HG03095 (cell line): ENCODE results near the gene SLC6A2.

ENCODE experiments used
- ATAC-seq: cut with Tn5 transposase; IDR thresholded peaks from one replicate; pipeline ENCODE4 v1.9.1; 2021; ENCODE audit warnings: moderate library complexity; ENCODE audit not compliant: unreplicated experiment

The SLC6A2 gene

GRCh38 chr16:55671206-55671973, 15.6 kb downstream of the SLC6A2 start:
- no peak for ATAC-seq

GRCh38 chr16:55671974-55672280, 16.1 kb downstream of the SLC6A2 start:
- ATAC-seq = no peak

GRCh38 chr16:55672471-55672870, 16.7 kb downstream of the SLC6A2 start:
- no peak for ATAC-seq

GRCh38 chr16:55678161-55678821, 22.5 kb downstream of the SLC6A2 start:
- ATAC-seq = no peak

GRCh38 chr16:55682086-55682485, 26.3 kb downstream of the SLC6A2 start:
- no peak for ATAC-seq

- ATAC-seq = no peak
These were observed 30.2 kb downstream of the SLC6A2 start for GRCh38 chr16:55685973-55686372.

- ATAC-seq = no peak
These were observed 30.9 kb downstream of the SLC6A2 start for GRCh38 chr16:55686671-55687070.

- ATAC-seq = no peak
These were observed 32.0 kb downstream of the SLC6A2 start for GRCh38 chr16:55687802-55688201.

GRCh38 chr16:55690841-55691240, 35.1 kb downstream of the SLC6A2 start:
- no peak for ATAC-seq

GRCh38 chr16:55691771-55692170, 36.0 kb downstream of the SLC6A2 start:
- ATAC-seq = no peak

- ATAC-seq = no peak
These were observed 39.8 kb downstream of the SLC6A2 start for GRCh38 chr16:55695595-55695994.

GRCh38 chr16:55697867-55698266, 42.1 kb downstream of the SLC6A2 start:
- no peak for ATAC-seq

GRCh38 chr16:55698331-55698730, 42.5 kb downstream of the SLC6A2 start:
- no peak for ATAC-seq

GRCh38 chr16:55698946-55699345, 43.2 kb downstream of the SLC6A2 start:
- ATAC-seq = no peak

GRCh38 chr16:55699616-55700015, 43.8 kb downstream of the SLC6A2 start:
- no peak for ATAC-seq

- no peak for ATAC-seq
These were observed 44.3 kb downstream of the SLC6A2 start for GRCh38 chr16:55700067-55700466.

- no peak for ATAC-seq
These were observed 45.2 kb downstream of the SLC6A2 start for GRCh38 chr16:55700961-55701360.

GRCh38 chr16:55701442-55702319, 45.9 kb downstream of the SLC6A2 start:
- ATAC-seq = no peak

- no peak for ATAC-seq
These were observed 47.5 kb downstream of the SLC6A2 start for GRCh38 chr16:55703003-55704001.

GRCh38 chr16:55706739-55707384, 51.1 kb downstream of the SLC6A2 start:
- ATAC-seq = no peak
